Measurements from ENCODE around the gene TOLLIP. TPM values are rescaled to one million over a fixed set of nuclear protein-coding genes. Genes with fewer than 3 reads are reported as not detected.

TOLLIP gene
- total RNA-seq, 1 experiment from 2014 or later: 32.3 TPM

- H3K4me2 ChIP-seq (ENCODE audit: insufficient read depth, insufficient read length, low read length): no peak overlapping the region
- H3T11ph ChIP-seq (ENCODE audit: low read length): no peak overlapping the region
- H4K8ac ChIP-seq (replicated peaks; ENCODE audit: insufficient read length, low read depth, low read length): no peak overlapping the region
- no peak overlapping the region for H4K5ac ChIP-seq (ENCODE audit: insufficient read length, low read depth, low read length)
- H2BK120ac ChIP-seq (ENCODE audit: low read depth, low read length, poor library complexity, severe bottlenecking): no peak overlapping the region
- no peaks in the 10 kb centered on the region for H3K79me2 ChIP-seq (ENCODE audit: insufficient read depth, low read length)
- no peak overlapping the region for H2BK20ac ChIP-seq (ENCODE audit: low read depth, low read length, poor library complexity, severe bottlenecking)
- H3K18ac ChIP-seq (ENCODE audit: insufficient read length, low read depth, low read length): no peak overlapping the region
- no peaks in the 10 kb centered on the region for H3K9me3 ChIP-seq (ENCODE audit: control insufficient read depth, low read depth, low read length)
- peak; percentile 18 for DNase-seq
- no peaks in the 10 kb centered on the region for H3K4me1 ChIP-seq (ENCODE audit: insufficient read depth, low read length)
- no peaks in the 10 kb centered on the region for H3K79me1 ChIP-seq (ENCODE audit: insufficient read depth, low read depth, low read length, poor library complexity, severe bottlenecking)
- H2AFZ ChIP-seq (ENCODE audit: low read length): no peak overlapping the region
- no peak overlapping the region for H2BK12ac ChIP-seq (ENCODE audit: insufficient read length, low read depth, low read length)
- no peak overlapping the region for H3K14ac ChIP-seq (ENCODE audit: insufficient read depth, low read length)
- TF ChIP-seq CTCF (conservative IDR thresholded peaks at IDR 0.05): no peak
- no peaks in the 10 kb centered on the region for H3K27me3 ChIP-seq (ENCODE audit: insufficient read depth, low read length)
- no peaks in the 10 kb centered on the region for H3K4me1 Mint-ChIP-seq
- H3K4ac ChIP-seq (ENCODE audit: low read depth, low read length): no peak overlapping the region
- no peak overlapping the region for H2BK5ac ChIP-seq (ENCODE audit: insufficient read length, low read length)
- H4K20me1 ChIP-seq (ENCODE audit: control insufficient read depth, insufficient read depth, insufficient read length): no peaks in the 10 kb centered on the region
- no peak overlapping the region for H3K9ac ChIP-seq (ENCODE audit: extremely low read depth, insufficient read length, low read length)
- H3K23ac ChIP-seq (ENCODE audit: insufficient read length, low read depth, low read length): no peak overlapping the region
- no peaks in the 10 kb centered on the region for H3K27me3 Mint-ChIP-seq (ENCODE audit: low read depth)
- H4K91ac ChIP-seq (ENCODE audit: insufficient read length, low read depth, low read length): no peak overlapping the region
- H2AK5ac ChIP-seq (ENCODE audit: insufficient read length, low read length): no peak overlapping the region
- H3K36me3 Mint-ChIP-seq (ENCODE audit: insufficient read depth in 1 of 3, low read depth in 3 of 3): no peaks in the 10 kb centered on the region
- no peak overlapping the region for H3K27ac Mint-ChIP-seq
- H3K27ac ChIP-seq (ENCODE audit: insufficient read length, low read depth, low read length): no peak overlapping the region
- H3K4me3 Mint-ChIP-seq: no peak overlapping the region
- H3K9me3 Mint-ChIP-seq: no peaks in the 10 kb centered on the region
- no peak overlapping the region for H2BK15ac ChIP-seq (ENCODE audit: low read depth, low read length)
- no CpG with 5 or more reads among the region's 21 CpGs for WGBS (ENCODE audit: extremely low coverage, insufficient read length, low lambda C conversion rate)
- H3K23me2 ChIP-seq (ENCODE audit: insufficient read length, low read depth, low read length, poor library complexity, severe bottlenecking): no peaks in the 10 kb centered on the region
- H3K56ac ChIP-seq (ENCODE audit: insufficient read length, low read depth, low read length): no peak overlapping the region
These were observed 75.9 kb downstream of the TOLLIP start for GRCh38 chr11:1233351-1234053.

All from H9 (cell line).